Keratinocyte (primary cell): ENCODE measurements around the gene ARFGAP3. TPM values are rescaled to one million over a fixed set of nuclear protein-coding genes. Genes with fewer than 3 reads are reported as not detected.

Source experiments
- DNase-seq: peaks from one replicate; pipeline ENCODE4 v3.0.0-alpha.2; 2011; ENCODE audit warnings: low read depth, missing footprints, low spot score
- FAIRE-seq: peaks from 2 replicates; lab custom pipeline; 2011; peaks lifted over from hg19 to GRCh38; lab: Jason Lieb, UNC
- H2AFZ ChIP-seq: 2 replicates; pipeline ENCODE4 v1.6.0; 2012; ENCODE audit warnings: low read length, control low read depth, inconsistent platforms; ENCODE audit not compliant: control insufficient read depth
- H3K27ac ChIP-seq: 2 replicates; pipeline ENCODE4 v1.5.1; 2011; ENCODE audit warnings: low read length; ENCODE audit not compliant: control insufficient read depth, insufficient read depth
- H3K27me3 ChIP-seq: 3 replicates; pipeline ENCODE4 v1.6.0; 2011; ENCODE audit warnings: low read length; ENCODE audit not compliant: control insufficient read depth, insufficient read depth; ENCODE audit errors: extremely low read depth
- H3K36me3 ChIP-seq, 2 experiments: 2 replicates in 1 of 2; 3 replicates in 1 of 2; pipeline ENCODE4 v1.5.1; 2011; ENCODE audit warnings: low read length in 2 of 2, mild to moderate bottlenecking in 1 of 2; ENCODE audit not compliant: control insufficient read depth in 2 of 2, insufficient read depth in 2 of 2; ENCODE audit errors: extremely low read depth in 1 of 2
- H3K4me1 ChIP-seq: 3 replicates; pipeline ENCODE4 v1.5.1; 2011; ENCODE audit warnings: low read length; ENCODE audit not compliant: control insufficient read depth, insufficient read depth; ENCODE audit errors: extremely low read depth
- H3K4me2 ChIP-seq: 3 replicates; pipeline ENCODE4 v1.6.0; 2011; ENCODE audit warnings: low read depth, low read length; ENCODE audit not compliant: control insufficient read depth, insufficient read depth; ENCODE audit errors: extremely low read depth
- H3K4me3 ChIP-seq, 3 experiments: fragments of 200-600 bp in 1 of 3; sonication (generic) in 1 of 3; 2 replicates in 2 of 3; 3 replicates in 1 of 3; pipeline ENCODE4 v1.5.1; 2011 to 2016; ENCODE audit warnings: low read length in 3 of 3, mild to moderate bottlenecking in 3 of 3, control low read depth in 2 of 3, inconsistent platforms in 1 of 3, low read depth in 1 of 3, mixed read lengths in 1 of 3, mixed run types in 1 of 3, moderate library complexity in 1 of 3; ENCODE audit not compliant: control insufficient read depth in 2 of 3, insufficient read depth in 2 of 3; ENCODE audit errors: extremely low read depth in 1 of 3
- H3K79me2 ChIP-seq: 2 replicates; pipeline ENCODE4 v1.6.0; 2012; ENCODE audit warnings: low read length; ENCODE audit not compliant: control insufficient read depth, insufficient read depth
- H3K9ac ChIP-seq: 3 replicates; pipeline ENCODE4 v1.6.0; 2011; ENCODE audit warnings: low read length; ENCODE audit not compliant: control insufficient read depth, insufficient read depth; ENCODE audit errors: extremely low read depth
- H3K9me1 ChIP-seq: 3 replicates; pipeline ENCODE4 v1.6.0; 2011; ENCODE audit warnings: low read length; ENCODE audit not compliant: control insufficient read depth, insufficient read depth; ENCODE audit errors: extremely low read depth
- H3K9me3 ChIP-seq: 2 replicates; pipeline ENCODE4 v1.5.1; 2012; ENCODE audit warnings: low read depth, low read length; ENCODE audit not compliant: control insufficient read depth
- H4K20me1 ChIP-seq: 3 replicates; pipeline ENCODE4 v1.6.0; 2011; ENCODE audit warnings: low read length; ENCODE audit not compliant: control insufficient read depth, insufficient read depth; ENCODE audit errors: extremely low read depth
- EZH2 ChIP-seq: IDR thresholded peaks from one replicate; pipeline ENCODE4 v1.6.1; 2012; ENCODE audit warnings: inconsistent platforms, mild to moderate bottlenecking, low read length, moderate library complexity
- dilution Hi-C: fragments of 300-500 bp; cut with MboI; formaldehyde crosslinking; loops from one replicate; pipeline ENCODE4 v1.7.0; 2020; ENCODE audit warnings: low sequenced_read_pairs; ENCODE audit not compliant: extremely low pct_ligation_motif_present
- polyA plus RNA-seq, 5 experiments: library from polyadenylated mRNA; depleted of rRNA in 3 of 5; stranded (reverse) in 3 of 5; stranded (forward) in 1 of 5; unstranded in 1 of 5; fragments of >200 nt; gene quantifications; 1 replicate in 1 of 5; 2 replicates in 3 of 5; 3 replicates in 1 of 5; pipeline versions ENCODE4 v1.2.1 to v1.2.3, GENCODE V29; 2011 to 2012; ENCODE audit warnings: missing spikeins in 2 of 5, low read depth in 1 of 5, low replicate concordance in 1 of 5
- TF ChIP-seq, protein P1 (sequence below), 3 experiments: IDR thresholded peaks in 1 of 3; conservative IDR thresholded peaks in 1 of 3; optimal IDR thresholded peaks in 1 of 3; 2 replicates in 2 of 3; 3 replicates in 1 of 3; pipeline versions ENCODE3 to v1.5.1; 2011; ENCODE audit warnings: low read length in 3 of 3, mild to moderate bottlenecking in 3 of 3, moderate library complexity in 2 of 3, control low read depth in 1 of 3, inconsistent platforms in 1 of 3; ENCODE audit not compliant: insufficient read depth in 2 of 3; ENCODE audit errors: extremely low read depth in 1 of 3

Gene ARFGAP3
- polyA plus RNA-seq, 1 donor (not counting 4 experiments of a cell fraction or from before 2014, with no cell fraction given) = 28.3 TPM

DNA sequence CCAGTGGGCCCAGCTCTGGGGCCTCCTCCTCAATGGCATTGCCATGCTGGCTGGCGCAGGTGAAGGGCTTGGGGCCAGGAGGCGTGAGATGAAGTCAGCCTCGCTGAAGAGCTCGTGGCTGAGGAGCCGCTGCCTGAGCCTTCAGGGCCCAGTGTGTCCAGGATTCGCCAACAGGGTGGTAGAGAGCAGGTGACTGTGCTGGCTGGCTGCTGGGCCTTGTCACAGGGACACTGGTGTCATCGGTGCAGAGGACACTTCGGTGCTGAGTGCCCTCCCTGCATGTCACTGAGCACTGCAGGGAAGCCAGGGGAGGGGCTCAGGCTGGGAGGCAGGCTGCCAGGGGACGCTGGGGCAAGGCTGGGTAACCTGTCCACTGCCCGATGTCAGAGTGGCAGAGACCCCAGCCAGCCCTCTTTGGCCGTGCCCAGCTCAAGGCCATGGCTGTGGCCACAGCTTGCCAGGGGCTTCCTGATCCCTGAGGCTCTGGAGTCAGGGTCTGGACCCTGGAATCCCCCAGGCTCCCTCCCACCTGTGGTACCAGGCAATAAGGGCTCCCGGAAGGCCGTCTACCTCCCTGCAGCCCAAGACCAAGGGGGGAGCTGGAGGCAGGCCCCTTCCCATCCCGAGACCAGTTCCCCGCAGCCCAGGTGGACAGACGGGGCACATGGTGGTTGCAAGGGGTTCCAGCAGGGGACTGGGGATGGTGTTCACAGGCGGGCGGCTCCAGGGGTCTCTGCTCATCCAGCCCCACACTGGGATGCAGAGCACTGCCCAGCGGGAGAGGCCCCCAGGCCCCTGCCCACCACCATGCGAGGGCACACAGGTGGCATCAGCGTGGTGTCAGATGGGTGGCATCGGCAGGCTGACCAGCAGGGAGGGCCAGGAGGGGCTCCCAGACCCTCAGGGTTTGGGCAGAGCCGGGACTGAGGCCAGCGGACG, 63.9 kb downstream of the ARFGAP3 start:
- H2AFZ ChIP-seq = no peak overlapping the region
- dilution Hi-C loops = no loop called here
- H3K4me3 ChIP-seq = no peak overlapping the region
- no peak overlapping the region for H3K27ac ChIP-seq
- DNase-seq (no peak), FAIRE-seq (no peak)
- no peak for TF ChIP-seq EZH2
- TF ChIP-seq, protein P1, sequence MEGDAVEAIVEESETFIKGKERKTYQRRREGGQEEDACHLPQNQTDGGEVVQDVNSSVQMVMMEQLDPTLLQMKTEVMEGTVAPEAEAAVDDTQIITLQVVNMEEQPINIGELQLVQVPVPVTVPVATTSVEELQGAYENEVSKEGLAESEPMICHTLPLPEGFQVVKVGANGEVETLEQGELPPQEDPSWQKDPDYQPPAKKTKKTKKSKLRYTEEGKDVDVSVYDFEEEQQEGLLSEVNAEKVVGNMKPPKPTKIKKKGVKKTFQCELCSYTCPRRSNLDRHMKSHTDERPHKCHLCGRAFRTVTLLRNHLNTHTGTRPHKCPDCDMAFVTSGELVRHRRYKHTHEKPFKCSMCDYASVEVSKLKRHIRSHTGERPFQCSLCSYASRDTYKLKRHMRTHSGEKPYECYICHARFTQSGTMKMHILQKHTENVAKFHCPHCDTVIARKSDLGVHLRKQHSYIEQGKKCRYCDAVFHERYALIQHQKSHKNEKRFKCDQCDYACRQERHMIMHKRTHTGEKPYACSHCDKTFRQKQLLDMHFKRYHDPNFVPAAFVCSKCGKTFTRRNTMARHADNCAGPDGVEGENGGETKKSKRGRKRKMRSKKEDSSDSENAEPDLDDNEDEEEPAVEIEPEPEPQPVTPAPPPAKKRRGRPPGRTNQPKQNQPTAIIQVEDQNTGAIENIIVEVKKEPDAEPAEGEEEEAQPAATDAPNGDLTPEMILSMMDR (optimal IDR thresholded peaks at IDR 0.05 in 1 of 3, IDR thresholded peaks at IDR 0.05 in 1 of 3, conservative IDR thresholded peaks at IDR 0.05 in 1 of 3; ENCODE audit: extremely low read depth in 1 of 3, insufficient read depth in 2 of 3, low read length in 3 of 3) = no peak
- H3K79me2 ChIP-seq = no peaks in the 10 kb centered on the region
- no peak overlapping the region for H3K4me2 ChIP-seq
- H3K9me3 ChIP-seq = no peaks in the 10 kb centered on the region
- no peak overlapping the region for H3K9ac ChIP-seq
- H3K36me3 ChIP-seq = peaks cover 10 to 12% of the 10 kb centered on the region in 2 experiments
- H3K9me1 ChIP-seq = no peaks in the 10 kb centered on the region
- H3K4me1 ChIP-seq = peaks cover 7% of the 10 kb centered on the region
- no peaks in the 10 kb centered on the region for H4K20me1 ChIP-seq
- H3K27me3 ChIP-seq = no peaks in the 10 kb centered on the region

DNA sequence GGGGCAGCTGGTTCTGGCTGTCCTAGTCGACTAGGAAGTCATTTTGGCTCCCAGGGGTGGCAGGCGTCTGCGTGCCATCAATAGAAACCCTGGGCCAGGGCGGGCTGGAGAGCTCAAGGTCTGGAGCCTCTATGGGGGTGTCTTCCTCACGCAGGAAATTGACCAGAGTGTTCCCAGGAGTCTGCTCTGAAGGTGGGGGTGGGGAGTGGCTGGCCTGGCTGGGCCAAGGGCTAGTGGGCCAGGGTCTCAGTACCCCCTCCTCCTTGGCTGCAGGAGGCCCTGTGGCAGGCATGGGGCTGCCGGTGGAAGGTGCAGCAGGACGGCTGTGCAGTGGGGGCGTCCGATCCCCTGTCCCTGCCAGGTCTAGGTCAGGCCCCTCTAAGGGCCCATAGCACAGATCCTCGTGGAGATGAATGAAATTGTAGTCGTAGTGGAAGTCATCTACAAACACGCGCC, 64.6 kb downstream of the ARFGAP3 start:
- H3K27me3 ChIP-seq = no peaks in the 10 kb centered on the region
- FAIRE-seq (no peak), DNase-seq (no peak)
- TF ChIP-seq, protein P1 (optimal IDR thresholded peaks at IDR 0.05 in 1 of 3, IDR thresholded peaks at IDR 0.05 in 1 of 3, conservative IDR thresholded peaks at IDR 0.05 in 1 of 3; ENCODE audit: extremely low read depth in 1 of 3, insufficient read depth in 2 of 3, low read length in 3 of 3) = no peak
- no peak overlapping the region for H2AFZ ChIP-seq
- no peaks in the 10 kb centered on the region for H3K9me1 ChIP-seq
- peaks cover 5% of the 10 kb centered on the region in 2 experiments for H3K36me3 ChIP-seq
- no peaks in the 10 kb centered on the region for H4K20me1 ChIP-seq
- H3K4me1 ChIP-seq = peaks cover 7% of the 10 kb centered on the region
- H3K4me3 ChIP-seq = no peak overlapping the region
- H3K9me3 ChIP-seq = no peaks in the 10 kb centered on the region
- dilution Hi-C loops = no loop called here
- no peak overlapping the region for H3K9ac ChIP-seq
- no peak overlapping the region for H3K4me2 ChIP-seq
- no peaks in the 10 kb centered on the region for H3K79me2 ChIP-seq
- H3K27ac ChIP-seq = no peak overlapping the region
